HEK293 (cell line): ENCODE measurements around the gene POR.

Source experiments
- KLF1 ChIP-seq: fragments of 450-650 bp; formaldehyde crosslinking; IDR thresholded peaks from 2 replicates; pipeline ENCODE4 v1.5.1; 2016; ENCODE audit warnings: missing biosample characterization, missing genetic modification characterization
- KLF8 ChIP-seq: fragments of 450-650 bp; formaldehyde crosslinking; IDR thresholded peaks from 2 replicates; pipeline ENCODE4 v1.5.1; 2016; ENCODE audit warnings: missing biosample characterization, missing genetic modification characterization
- KLF9 ChIP-seq: fragments of 450-650 bp; formaldehyde crosslinking; IDR thresholded peaks from 2 replicates; pipeline ENCODE4 v1.5.1; 2016; ENCODE audit warnings: missing biosample characterization, missing genetic modification characterization, low read depth
- OSR2 ChIP-seq: fragments of 450-650 bp; formaldehyde crosslinking; IDR thresholded peaks from 2 replicates; pipeline ENCODE4 v1.5.1; 2016; ENCODE audit warnings: missing biosample characterization, missing genetic modification characterization
- PRDM1 ChIP-seq: fragments of 450-650 bp; formaldehyde crosslinking; IDR thresholded peaks from 2 replicates; pipeline ENCODE4; 2016; ENCODE audit warnings: missing biosample characterization, missing genetic modification characterization
- REPIN1 ChIP-seq: fragments of 450-650 bp; formaldehyde crosslinking; IDR thresholded peaks from 2 replicates; pipeline ENCODE4 v1.5.1; 2017; ENCODE audit warnings: missing biosample characterization, missing genetic modification characterization, low read depth
- SCRT1 ChIP-seq: fragments of 450-650 bp; formaldehyde crosslinking; IDR thresholded peaks from 2 replicates; pipeline ENCODE4 v1.5.1; 2016; ENCODE audit warnings: missing biosample characterization, missing genetic modification characterization, borderline replicate concordance
- SP2 ChIP-seq: fragments of 450-650 bp; formaldehyde crosslinking; IDR thresholded peaks from 2 replicates; pipeline ENCODE4 v1.5.1; 2016; ENCODE audit warnings: missing biosample characterization, missing genetic modification characterization
- YY1 ChIP-seq: fragments of 450-650 bp; formaldehyde crosslinking; IDR thresholded peaks from 2 replicates; pipeline ENCODE4 v1.5.1; 2018; ENCODE audit warnings: missing biosample characterization, missing genetic modification characterization
- ZBTB1 ChIP-seq: fragments of 450-650 bp; formaldehyde crosslinking; IDR thresholded peaks from 2 replicates; pipeline ENCODE4 v1.5.1; 2016; ENCODE audit warnings: missing biosample characterization, missing genetic modification characterization
- ZBTB20 ChIP-seq: fragments of 450-650 bp; formaldehyde crosslinking; IDR thresholded peaks from 2 replicates; pipeline ENCODE4 v1.5.1; 2016; ENCODE audit warnings: missing biosample characterization, missing genetic modification characterization
- ZBTB8A ChIP-seq: fragments of 450-650 bp; formaldehyde crosslinking; IDR thresholded peaks from 2 replicates; pipeline ENCODE4 v1.5.1; 2016; ENCODE audit warnings: missing biosample characterization, missing genetic modification characterization
- ZFHX2 ChIP-seq: fragments of 450-650 bp; formaldehyde crosslinking; conservative IDR thresholded peaks from 2 replicates; pipeline ENCODE4 v1.5.1; 2016; ENCODE audit warnings: missing biosample characterization, missing genetic modification characterization
- ZIC2 ChIP-seq: fragments of 450-650 bp; formaldehyde crosslinking; IDR thresholded peaks from 2 replicates; pipeline ENCODE4 v1.5.1; 2016; ENCODE audit warnings: missing biosample characterization, missing genetic modification characterization
- ZNF2 ChIP-seq: fragments of 450-650 bp; formaldehyde crosslinking; IDR thresholded peaks from 2 replicates; pipeline ENCODE4 v1.5.1; 2016; ENCODE audit warnings: missing biosample characterization, missing genetic modification characterization
- ZNF24 ChIP-seq: fragments of 450-650 bp; formaldehyde crosslinking; IDR thresholded peaks from 2 replicates; pipeline ENCODE4 v1.5.1; 2016; ENCODE audit warnings: missing biosample characterization, missing genetic modification characterization
- ZNF335 ChIP-seq: fragments of 450-650 bp; formaldehyde crosslinking; conservative IDR thresholded peaks from 2 replicates; pipeline ENCODE4 v1.5.1; 2016; ENCODE audit warnings: missing biosample characterization, missing genetic modification characterization
- ZNF341 ChIP-seq: fragments of 450-650 bp; formaldehyde crosslinking; IDR thresholded peaks from 2 replicates; pipeline ENCODE4; 2016; ENCODE audit warnings: low read depth, missing biosample characterization, missing genetic modification characterization
- ZNF426 ChIP-seq: fragments of 450-650 bp; formaldehyde crosslinking; IDR thresholded peaks from 2 replicates; pipeline ENCODE4 v1.5.1; 2017; ENCODE audit warnings: missing biosample characterization, missing genetic modification characterization, mild to moderate bottlenecking, inconsistent platforms, moderate library complexity
- ZNF555 ChIP-seq: fragments of 450-650 bp; formaldehyde crosslinking; conservative IDR thresholded peaks from 2 replicates; pipeline ENCODE4 v1.5.1; 2017; ENCODE audit warnings: missing biosample characterization, mild to moderate bottlenecking, missing genetic modification characterization, inconsistent platforms
- ZNF600 ChIP-seq: fragments of 450-650 bp; formaldehyde crosslinking; IDR thresholded peaks from 2 replicates; pipeline ENCODE4 v1.5.1; 2016; ENCODE audit warnings: missing biosample characterization, missing genetic modification characterization
- ZNF654 ChIP-seq: fragments of 450-650 bp; formaldehyde crosslinking; IDR thresholded peaks from 2 replicates; pipeline ENCODE4 v1.5.1; 2016; ENCODE audit warnings: low read depth, missing biosample characterization, missing genetic modification characterization
- ZNF701 ChIP-seq: fragments of 450-650 bp; formaldehyde crosslinking; IDR thresholded peaks from 2 replicates; pipeline ENCODE4 v1.5.1; 2016; ENCODE audit warnings: missing biosample characterization, missing genetic modification characterization
- ZNF768 ChIP-seq: fragments of 450-650 bp; formaldehyde crosslinking; IDR thresholded peaks from 2 replicates; pipeline ENCODE4 v1.5.1; 2018; ENCODE audit warnings: missing biosample characterization, mild to moderate bottlenecking, missing genetic modification characterization
- TF ChIP-seq, protein P1 (sequence below): fragments of 450-650 bp; formaldehyde crosslinking; IDR thresholded peaks from 2 replicates; pipeline ENCODE4 v1.5.1; 2016; ENCODE audit warnings: missing biosample characterization, missing genetic modification characterization
- TF ChIP-seq, protein P2 (sequence below): IDR thresholded peaks from 2 replicates; pipeline ENCODE4 v1.6.1; 2011; ENCODE audit warnings: mild to moderate bottlenecking, low read depth, low read length, borderline replicate concordance
- TF ChIP-seq, protein P3 (sequence below): fragments of 450-650 bp; formaldehyde crosslinking; optimal IDR thresholded peaks from 2 replicates; pipeline ENCODE3; 2016; ENCODE audit warnings: missing biosample characterization, mild to moderate bottlenecking, missing genetic modification characterization
- TF ChIP-seq, protein P4 (sequence below): fragments of 450-650 bp; formaldehyde crosslinking; IDR thresholded peaks from 2 replicates; pipeline ENCODE4 v1.5.1; 2016; ENCODE audit warnings: missing biosample characterization, missing genetic modification characterization
- TF ChIP-seq, protein P5 (sequence below): fragments of 450-650 bp; IDR thresholded peaks from 2 replicates; pipeline ENCODE4 v1.5.1; 2018; ENCODE audit warnings: missing biosample characterization, mild to moderate bottlenecking, missing genetic modification characterization

POR gene

DNA sequence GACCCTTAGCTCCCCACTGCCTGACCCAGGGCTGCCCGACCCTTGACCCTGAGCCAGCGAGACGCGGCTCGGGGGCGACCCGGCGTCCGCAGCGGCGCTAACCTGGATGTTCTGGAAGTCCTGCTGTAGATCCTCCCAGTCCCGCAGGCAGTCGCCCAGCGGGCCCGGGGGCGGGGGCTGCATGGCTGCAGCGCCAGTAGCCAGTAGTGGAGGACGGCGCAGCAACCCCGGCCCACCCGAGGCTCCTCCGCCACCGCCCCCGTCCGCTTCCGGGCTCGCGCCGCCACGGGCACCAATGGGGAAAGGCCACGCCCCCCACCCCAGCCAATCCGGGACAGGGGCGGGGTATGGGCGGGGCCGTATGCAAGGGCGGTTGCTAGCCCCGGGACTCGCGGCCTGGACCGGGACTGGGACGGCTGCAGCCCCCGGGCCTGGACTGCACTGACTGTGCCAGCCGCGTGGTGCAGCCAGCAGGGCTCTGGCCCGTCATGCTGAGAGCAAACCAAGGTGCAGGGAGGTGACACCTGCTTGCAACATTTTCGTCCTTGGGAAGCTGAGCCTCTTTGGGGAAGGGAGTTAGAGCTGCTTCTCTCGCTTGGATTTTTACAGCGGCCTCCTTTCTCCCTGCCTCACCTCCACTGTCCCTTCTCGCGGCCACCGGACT, 79.6 kb downstream of the POR start, which contains the start of gene TMEM120A (continued):
- TF ChIP-seq, protein P1, sequence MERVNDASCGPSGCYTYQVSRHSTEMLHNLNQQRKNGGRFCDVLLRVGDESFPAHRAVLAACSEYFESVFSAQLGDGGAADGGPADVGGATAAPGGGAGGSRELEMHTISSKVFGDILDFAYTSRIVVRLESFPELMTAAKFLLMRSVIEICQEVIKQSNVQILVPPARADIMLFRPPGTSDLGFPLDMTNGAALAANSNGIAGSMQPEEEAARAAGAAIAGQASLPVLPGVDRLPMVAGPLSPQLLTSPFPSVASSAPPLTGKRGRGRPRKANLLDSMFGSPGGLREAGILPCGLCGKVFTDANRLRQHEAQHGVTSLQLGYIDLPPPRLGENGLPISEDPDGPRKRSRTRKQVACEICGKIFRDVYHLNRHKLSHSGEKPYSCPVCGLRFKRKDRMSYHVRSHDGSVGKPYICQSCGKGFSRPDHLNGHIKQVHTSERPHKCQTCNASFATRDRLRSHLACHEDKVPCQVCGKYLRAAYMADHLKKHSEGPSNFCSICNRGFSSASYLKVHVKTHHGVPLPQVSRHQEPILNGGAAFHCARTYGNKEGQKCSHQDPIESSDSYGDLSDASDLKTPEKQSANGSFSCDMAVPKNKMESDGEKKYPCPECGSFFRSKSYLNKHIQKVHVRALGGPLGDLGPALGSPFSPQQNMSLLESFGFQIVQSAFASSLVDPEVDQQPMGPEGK (tag by site-specific recombination), result peak; percentile 89
- TF ChIP-seq ZNF426 (tag by site-specific recombination), result no peak
- TF ChIP-seq, protein P2, sequence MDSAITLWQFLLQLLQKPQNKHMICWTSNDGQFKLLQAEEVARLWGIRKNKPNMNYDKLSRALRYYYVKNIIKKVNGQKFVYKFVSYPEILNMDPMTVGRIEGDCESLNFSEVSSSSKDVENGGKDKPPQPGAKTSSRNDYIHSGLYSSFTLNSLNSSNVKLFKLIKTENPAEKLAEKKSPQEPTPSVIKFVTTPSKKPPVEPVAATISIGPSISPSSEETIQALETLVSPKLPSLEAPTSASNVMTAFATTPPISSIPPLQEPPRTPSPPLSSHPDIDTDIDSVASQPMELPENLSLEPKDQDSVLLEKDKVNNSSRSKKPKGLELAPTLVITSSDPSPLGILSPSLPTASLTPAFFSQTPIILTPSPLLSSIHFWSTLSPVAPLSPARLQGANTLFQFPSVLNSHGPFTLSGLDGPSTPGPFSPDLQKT, result peak; percentile 65; the same call in 1 of the 2 replicates
- TF ChIP-seq ZBTB8A (tag by site-specific recombination), result 0 out of 2 replicates have a peak, but pooled peaks have one; percentile 7
- peak; percentile 90 for TF ChIP-seq KLF8 (tag by site-specific recombination)
- peak; percentile 83 for TF ChIP-seq KLF9 (tag by site-specific recombination)
- TF ChIP-seq ZNF555, result no peak
- TF ChIP-seq, protein P3, sequence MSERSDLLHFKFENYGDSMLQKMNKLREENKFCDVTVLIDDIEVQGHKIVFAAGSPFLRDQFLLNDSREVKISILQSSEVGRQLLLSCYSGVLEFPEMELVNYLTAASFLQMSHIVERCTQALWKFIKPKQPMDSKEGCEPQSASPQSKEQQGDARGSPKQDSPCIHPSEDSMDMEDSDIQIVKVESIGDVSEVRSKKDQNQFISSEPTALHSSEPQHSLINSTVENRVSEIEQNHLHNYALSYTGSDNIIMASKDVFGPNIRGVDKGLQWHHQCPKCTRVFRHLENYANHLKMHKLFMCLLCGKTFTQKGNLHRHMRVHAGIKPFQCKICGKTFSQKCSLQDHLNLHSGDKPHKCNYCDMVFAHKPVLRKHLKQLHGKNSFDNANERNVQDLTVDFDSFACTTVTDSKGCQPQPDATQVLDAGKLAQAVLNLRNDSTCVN (tag by site-specific recombination), result peak; percentile 61
- TF ChIP-seq, protein P4, sequence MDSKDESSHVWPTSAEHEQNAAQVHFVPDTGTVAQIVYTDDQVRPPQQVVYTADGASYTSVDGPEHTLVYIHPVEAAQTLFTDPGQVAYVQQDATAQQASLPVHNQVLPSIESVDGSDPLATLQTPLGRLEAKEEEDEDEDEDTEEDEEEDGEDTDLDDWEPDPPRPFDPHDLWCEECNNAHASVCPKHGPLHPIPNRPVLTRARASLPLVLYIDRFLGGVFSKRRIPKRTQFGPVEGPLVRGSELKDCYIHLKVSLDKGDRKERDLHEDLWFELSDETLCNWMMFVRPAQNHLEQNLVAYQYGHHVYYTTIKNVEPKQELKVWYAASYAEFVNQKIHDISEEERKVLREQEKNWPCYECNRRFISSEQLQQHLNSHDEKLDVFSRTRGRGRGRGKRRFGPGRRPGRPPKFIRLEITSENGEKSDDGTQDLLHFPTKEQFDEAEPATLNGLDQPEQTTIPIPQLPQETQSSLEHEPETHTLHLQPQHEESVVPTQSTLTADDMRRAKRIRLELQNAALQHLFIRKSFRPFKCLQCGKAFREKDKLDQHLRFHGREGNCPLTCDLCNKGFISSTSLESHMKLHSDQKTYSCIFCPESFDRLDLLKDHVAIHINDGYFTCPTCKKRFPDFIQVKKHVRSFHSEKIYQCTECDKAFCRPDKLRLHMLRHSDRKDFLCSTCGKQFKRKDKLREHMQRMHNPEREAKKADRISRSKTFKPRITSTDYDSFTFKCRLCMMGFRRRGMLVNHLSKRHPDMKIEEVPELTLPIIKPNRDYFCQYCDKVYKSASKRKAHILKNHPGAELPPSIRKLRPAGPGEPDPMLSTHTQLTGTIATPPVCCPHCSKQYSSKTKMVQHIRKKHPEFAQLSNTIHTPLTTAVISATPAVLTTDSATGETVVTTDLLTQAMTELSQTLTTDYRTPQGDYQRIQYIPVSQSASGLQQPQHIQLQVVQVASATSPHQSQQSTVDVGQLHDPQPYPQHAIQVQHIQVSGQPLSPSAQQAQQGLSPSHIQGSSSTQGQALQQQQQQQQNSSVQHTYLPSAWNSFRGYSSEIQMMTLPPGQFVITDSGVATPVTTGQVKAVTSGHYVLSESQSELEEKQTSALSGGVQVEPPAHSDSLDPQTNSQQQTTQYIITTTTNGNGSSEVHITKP, result peak; percentile 76
- no peak for TF ChIP-seq ZBTB1 (tag by site-specific recombination)
- TF ChIP-seq ZBTB20, result no peak
- TF ChIP-seq ZNF24 (tag by site-specific recombination), result no peak
- TF ChIP-seq PRDM1 (tag by site-specific recombination), result no peak
- TF ChIP-seq YY1, result no peak
- no peak for TF ChIP-seq REPIN1 (tag by site-specific recombination)
- TF ChIP-seq SCRT1 (tag by site-specific recombination), result no peak
- no peak for TF ChIP-seq ZNF2 (tag by site-specific recombination)
- TF ChIP-seq, protein P5, sequence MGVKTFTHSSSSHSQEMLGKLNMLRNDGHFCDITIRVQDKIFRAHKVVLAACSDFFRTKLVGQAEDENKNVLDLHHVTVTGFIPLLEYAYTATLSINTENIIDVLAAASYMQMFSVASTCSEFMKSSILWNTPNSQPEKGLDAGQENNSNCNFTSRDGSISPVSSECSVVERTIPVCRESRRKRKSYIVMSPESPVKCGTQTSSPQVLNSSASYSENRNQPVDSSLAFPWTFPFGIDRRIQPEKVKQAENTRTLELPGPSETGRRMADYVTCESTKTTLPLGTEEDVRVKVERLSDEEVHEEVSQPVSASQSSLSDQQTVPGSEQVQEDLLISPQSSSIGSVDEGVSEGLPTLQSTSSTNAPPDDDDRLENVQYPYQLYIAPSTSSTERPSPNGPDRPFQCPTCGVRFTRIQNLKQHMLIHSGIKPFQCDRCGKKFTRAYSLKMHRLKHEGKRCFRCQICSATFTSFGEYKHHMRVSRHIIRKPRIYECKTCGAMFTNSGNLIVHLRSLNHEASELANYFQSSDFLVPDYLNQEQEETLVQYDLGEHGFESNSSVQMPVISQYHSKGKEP (tag by site-specific recombination), result 0 out of 2 replicates have a peak, but pooled peaks have one; percentile 44
- TF ChIP-seq ZNF600, result no peak
- peak; percentile 82 for TF ChIP-seq ZFHX2
- no peak for TF ChIP-seq ZNF701 (tag by site-specific recombination)
- TF ChIP-seq KLF1, result peak; percentile 62
- TF ChIP-seq ZNF654, result no peak
- TF ChIP-seq ZNF341, result 0 out of 2 replicates have a peak, but pooled peaks have one; percentile 25
- TF ChIP-seq SP2 (tag by site-specific recombination), result peak; percentile 91
- TF ChIP-seq ZNF768 (tag by site-specific recombination), result no peak
- TF ChIP-seq ZNF335, result peak; percentile 71
- TF ChIP-seq OSR2 (tag by site-specific recombination), result peak; percentile 84
- TF ChIP-seq ZIC2 (tag by site-specific recombination), result peak; percentile 75
